Putamen (tissue), 1 donor: ENCODE data around the gene MTARC2.
A peak's percentile ranks its signal among the peaks of the same experiment; 100 is the strongest.
"Not testable (repeated sequence)": the region's sequence is repeated elsewhere in the genome, so short reads cannot be mapped to it uniquely, and the experiment has no call there.

Experiments
- DNase-seq: peaks from one replicate; pipeline ENCODE4 v3.0.0-alpha.2; 2016; ENCODE audit warnings: low spot score

MTARC2 gene

DNA sequence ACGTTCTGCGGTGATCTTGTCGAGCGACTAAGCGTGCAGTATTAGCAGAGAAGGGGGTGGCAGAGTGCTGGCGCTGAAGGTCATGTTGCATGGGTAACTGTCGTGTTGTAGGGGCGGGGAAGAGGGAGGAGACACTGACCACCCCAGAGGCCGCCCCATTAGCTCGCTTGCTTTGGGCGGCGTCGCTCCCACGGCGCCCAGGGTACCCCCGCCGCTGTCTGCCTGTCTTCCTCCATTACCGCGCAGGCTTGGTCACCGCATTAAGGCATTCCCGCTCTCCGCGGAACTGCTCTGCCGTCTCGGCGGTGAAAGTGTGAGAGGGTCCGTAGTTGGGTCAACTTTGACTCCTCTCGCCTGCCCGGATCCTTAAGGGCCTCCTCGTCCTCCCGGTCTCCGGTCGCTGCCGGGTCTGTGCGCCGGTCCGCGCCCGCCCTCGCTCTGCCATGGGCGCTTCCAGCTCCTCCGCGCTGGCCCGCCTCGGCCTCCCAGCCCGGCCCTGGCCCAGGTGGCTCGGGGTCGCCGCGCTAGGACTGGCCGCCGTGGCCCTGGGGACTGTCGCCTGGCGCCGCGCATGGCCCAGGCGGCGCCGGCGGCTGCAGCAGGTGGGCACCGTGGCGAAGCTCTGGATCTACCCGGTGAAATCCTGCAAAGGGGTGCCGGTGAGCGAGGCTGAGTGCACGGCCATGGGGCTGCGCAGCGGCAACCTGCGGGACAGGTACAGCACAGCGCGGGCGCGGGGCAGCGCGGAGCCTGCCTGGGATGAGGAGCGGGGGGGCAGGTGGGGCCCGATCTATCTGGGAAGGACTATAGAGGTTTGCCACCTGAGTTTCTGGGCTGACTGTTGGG, at the start of gene MTARC2:
Gene MTARC2, plus strand, starts transcription at position 234 of the 846 bp plus-strand sequence. Its CDS starts 210 bp downstream, at position 444.
- DNase-seq: peak; percentile 13

DNA sequence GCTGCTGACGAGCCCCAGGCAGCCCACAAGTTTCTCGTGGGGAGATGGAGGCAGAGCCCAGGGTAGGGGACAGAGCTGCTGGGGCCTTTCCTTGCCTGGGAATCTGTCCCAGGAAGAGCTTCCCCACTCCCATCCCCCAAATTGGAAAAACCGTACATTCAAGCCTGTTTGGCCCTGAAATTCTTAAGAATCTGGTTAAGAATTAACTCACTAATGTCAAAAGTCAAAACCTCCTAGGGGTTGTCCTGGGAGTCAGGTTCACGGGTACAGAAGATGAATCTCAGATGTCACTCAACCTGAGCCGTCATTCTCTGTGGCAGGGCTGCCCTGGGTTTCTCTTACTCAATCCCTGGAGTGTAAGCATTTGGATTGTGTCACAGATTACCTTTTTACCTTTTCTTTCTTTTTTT, 49.5 kb upstream of the MTARC2 start:
- DNase-seq: no peak

DNA sequence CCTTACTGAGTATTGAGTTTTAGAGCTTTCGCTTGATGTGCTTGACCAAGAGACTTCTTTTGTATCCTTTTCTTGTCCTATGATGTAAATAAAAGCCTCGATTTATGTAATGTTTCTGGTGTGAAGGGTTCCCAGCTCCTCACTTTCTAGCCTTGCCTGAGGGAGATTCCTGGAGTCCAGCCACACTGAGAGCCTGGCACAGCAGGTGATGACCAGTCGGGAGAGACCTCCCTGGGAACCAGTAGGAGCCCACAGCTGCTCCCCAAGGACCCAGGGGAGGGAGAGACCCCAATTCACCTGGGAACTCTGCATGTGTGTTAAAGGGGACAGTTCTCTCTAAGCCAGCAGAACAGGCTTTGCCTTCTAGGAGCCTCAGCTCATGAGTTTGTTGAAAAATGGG, 49.1 kb upstream of the MTARC2 start:
- DNase-seq: no peak

DNA sequence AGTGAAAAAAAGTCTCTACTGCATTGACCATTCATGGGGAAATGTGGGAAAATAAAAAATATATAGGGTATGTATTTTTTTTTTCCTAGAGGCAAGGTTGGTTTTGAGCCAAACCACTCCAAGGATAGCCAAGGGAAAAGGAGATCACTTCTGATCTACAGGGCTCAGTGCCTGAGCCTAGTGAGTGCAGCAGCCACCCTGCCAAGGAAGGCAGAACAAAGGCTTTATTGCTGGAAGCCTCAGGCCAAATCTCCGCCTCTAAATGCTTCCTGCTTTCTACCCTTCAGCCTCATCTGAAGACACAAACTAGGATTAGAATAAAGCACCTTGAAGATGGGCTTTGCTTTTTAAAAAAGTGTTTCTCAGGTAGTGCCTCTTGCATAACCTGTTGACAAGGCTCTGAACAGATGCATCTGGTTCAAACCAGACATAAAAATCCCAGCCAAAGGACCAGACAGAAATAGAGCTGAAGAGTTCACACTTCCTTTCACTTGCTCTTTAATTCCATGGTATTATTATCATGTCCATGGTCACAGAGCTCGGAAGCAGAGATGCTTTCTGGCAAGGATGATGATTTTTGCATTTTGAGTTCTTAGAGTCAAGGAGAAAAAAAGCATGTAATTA, 47.5 kb upstream of the MTARC2 start:
- no peak for DNase-seq

DNA sequence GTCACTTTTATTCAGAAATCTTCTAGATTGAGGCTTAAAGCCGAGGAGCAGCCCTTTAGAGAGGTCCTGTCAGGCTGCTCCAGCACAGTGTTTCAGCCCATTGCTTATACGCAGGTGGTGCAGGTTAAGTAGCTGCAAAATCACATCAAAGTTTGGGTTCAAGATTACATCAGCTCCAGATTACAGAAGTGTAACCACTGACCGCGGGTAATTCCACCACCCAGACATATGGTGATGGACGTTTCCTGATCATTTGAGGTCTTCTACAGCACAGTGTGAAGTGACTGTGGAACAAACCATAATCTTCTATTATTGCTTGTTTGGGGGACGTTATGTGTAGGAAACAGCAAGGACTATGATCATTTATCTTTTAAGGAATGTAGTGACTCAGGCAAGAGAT, 46.1 kb upstream of the MTARC2 start:
- no peak for DNase-seq

DNA sequence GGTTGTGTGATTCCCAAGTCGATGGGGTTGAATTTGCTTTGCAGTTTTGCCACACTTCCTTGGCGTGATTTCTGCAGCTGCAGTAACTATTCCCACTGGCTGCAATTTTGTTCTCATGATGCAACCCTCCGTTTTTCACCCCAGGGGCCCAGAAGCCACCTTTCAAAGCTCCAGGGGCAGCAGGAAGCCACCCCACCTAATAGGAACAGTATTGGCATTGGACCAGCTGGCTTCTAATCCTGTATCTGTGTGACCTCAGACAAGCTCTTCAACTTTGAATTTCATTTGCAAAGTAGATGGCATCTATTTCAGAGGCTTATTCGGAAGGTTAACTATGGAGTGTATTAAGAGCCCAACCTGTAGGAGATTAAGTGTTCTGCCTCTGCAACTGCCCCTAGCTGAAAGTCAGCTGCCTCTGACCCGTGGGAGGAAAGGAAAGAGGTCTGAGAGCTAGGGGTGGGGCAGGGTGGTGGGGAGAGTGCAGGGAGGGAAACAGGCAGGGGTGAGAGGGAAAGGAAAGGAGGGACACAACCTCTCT, 45.3 kb upstream of the MTARC2 start:
- no peak for DNase-seq

DNA sequence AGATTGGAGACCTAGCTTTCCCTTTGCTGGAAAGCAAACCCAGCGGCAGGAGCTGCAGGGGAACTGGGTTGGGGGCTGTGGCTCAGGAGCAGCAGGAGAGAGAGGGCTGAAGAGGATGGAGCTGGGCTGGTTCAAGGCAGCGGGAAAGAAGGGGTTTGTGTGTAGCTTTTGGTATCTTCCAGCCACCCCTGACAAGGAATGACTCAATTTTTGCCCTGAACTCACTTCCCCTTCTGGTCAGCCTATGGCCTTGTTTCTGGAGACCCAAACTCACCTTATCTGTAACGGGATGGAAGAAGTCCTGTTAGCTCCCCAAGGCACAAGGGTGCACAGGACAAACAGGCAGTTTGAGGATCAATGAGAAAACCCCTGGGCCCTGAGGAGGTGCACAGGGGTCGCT, 44.8 kb upstream of the MTARC2 start:
- no peak for DNase-seq

DNA sequence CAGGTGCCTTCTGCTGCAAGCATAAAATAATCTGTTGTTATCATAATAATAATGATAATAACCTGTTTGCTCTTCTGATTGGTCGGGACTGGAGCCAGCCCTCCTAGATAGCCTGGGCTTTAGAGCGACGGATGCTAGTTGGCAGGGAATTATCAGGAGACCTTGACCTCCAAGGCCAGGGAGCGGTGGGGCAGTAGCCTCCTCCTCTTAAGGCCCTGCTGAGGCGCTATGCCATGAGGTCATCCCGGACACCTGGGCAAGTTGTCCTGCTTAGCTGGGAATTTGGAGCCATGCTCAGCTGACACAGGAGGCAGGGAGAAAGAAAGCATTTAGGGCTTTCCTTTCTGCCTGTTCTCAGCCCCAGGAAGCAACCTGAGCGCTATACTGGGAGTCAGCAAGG, 42.3 kb upstream of the MTARC2 start:
- no peak for DNase-seq

DNA sequence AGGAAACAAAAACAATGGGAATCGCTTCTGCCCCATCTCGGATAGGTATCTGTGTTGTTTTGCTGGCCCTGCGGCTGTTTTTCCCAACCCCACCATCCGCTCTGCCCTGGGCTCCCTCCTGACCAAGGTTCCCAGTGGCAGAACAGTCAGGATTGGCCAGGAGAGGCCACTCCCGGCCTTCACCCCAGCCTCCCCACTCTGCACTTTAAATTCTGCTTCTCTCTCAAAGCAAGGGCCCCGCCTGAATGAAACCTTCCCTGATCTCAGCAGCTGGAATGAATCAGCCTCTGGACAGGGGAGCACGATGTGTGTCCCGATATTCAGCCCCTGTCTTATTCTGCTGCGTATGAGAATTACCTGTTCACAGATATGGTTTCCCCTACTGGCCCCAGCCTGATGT, 41.6 kb upstream of the MTARC2 start:
- no peak for DNase-seq

DNA sequence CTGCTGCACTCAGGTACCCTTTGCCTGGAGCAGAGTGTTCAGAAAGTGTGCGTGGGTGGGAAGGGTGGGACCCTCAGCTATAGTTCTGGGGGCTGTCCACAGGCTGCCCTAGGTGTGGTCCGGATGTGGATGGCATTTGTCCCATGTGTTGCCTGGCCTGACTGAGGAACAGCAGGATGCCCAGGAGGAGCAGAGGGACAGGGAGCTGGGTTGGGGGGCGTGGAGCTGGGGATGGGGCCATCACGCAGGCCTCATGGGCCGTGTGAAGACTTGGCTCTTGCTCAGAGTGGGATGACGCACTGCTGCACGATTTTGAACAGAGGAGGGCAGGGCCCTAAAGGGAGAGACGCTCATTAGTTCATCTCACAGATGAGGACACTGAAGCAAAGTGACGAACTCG, 41.0 kb upstream of the MTARC2 start:
- no peak for DNase-seq

DNA sequence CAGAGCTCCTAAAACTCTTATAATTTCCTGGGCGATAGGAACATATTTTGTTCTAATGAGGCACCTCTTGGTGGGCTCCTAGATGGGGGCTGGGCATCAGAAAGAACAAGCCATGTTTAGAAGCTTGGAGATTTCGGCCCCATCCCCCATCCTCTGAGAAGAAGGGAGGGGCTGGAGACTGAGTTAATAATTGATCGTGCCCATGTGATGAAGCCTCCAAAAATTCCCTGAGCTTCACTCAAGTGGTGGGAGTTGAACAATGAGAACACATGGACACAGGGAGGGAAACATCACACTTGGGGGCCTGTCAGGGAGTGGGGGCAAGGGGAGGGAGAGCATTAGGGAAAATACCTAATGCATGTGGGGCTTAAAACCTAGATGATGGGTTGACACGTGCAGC, 39.9 kb upstream of the MTARC2 start:
- no peak for DNase-seq

DNA sequence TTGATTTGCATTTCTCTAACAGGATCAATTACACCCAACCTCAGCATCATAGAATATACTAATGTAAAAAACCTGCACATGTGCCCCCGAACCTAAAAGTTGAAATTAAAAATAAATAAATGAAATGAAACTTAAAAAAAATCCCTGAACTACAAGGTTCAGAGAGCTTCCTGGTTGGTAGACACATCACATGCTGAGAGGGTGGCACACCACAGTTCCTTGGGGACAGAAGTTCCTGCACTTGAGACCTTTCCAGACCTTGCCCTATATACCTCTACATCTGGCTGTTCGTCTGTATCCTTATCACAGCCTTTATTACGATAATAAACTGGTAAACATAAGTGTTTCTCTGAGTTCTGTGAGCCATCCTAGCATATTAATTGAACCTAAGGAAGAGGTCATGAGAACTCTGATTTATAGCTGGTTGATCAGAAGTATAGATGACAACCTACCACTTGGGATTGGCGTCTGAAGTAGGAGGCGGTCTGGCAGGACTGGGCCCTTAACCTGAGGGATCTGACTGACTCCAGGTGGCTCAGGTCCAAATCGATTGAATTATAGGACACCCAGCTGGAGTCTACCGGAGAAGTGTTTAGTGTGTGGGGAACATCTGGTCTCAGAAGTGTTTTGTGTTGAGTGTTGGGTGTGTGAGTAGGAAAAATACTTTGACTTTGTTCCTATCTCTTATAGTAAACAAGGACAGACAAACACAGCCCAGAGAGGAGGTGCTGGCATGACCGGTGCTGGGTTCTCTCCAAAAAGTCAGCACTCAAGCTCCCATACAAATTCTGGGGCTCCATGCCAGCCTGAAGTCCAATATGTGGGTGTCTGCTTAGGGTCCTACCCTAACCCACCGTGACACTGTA, 39.0 kb upstream of the MTARC2 start:
- no peak for DNase-seq

DNA sequence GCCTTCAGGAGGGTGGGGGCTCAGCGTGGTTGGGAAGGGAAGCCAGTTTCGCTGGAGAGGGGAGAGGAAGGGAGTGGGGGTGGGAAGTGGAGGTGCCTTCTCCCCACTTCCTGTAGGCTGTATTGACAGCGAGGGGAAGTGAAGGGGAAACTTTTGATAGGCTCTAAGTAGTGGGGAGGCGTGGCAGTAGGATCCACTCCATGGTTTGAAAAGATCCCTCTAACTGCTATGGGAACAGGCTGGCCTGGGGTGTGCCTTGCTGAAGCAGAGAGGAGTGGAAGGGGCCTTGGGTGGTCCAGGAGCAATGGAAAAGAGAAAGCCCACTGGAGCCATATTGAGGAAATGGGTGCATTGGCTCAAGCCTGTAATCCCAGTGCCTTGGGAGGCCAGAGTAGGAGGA, 37.8 kb upstream of the MTARC2 start:
- DNase-seq: no peak

DNA sequence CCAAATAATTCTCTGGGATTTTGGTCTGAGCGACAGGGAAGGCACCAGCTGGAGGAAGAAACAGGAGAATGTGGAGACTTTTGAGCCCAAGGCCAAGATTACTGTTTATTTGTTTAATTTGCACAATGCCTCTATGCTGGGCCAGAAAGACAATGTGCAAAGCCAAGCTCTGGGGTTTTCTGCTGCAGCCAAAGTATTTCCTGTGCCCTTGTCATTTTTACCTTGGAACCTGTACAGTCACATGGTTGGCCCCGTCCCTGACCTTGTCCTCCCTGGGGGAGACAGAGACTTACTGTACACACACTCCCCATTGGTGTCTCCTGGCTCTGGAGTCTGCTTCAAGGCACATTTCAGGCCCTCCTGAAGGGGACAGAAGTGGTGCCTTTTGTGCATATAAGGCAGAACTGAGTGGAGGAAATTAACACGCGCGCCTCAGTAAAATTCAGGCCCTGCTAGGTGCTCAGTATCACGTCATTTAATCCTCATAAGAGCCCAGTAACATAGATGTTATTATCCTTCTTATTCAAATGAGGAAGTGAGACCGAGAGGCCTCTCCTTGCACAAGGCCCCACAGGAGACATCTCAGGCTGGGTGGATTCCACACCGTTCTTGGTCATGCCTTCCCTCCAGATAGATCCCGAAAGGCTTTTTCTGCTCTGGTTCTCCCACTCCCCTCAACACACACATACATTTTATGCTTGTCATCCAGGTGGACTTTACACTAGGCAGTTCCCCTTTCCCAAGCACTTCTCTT, 36.9 kb upstream of the MTARC2 start:
- no peak for DNase-seq

DNA sequence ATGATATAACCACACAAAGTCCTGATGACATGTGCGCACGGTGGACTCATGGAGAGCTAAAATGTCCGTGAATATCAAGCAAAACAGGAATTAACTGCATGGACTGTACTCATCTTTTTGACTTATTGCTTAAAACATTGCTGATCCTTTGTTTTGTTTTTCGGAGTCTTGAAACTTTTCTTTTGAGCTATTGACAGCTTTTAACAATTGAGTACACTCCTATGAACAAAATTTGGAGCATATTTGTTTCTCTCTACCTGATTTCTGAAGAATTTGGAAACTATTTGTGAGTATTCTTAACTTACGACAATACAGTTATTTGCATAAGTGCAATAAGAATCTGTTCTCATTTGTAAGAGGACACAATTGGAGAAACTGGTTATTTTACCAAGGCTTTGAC, 32.1 kb upstream of the MTARC2 start:
- not testable (repeated sequence) for DNase-seq

DNA sequence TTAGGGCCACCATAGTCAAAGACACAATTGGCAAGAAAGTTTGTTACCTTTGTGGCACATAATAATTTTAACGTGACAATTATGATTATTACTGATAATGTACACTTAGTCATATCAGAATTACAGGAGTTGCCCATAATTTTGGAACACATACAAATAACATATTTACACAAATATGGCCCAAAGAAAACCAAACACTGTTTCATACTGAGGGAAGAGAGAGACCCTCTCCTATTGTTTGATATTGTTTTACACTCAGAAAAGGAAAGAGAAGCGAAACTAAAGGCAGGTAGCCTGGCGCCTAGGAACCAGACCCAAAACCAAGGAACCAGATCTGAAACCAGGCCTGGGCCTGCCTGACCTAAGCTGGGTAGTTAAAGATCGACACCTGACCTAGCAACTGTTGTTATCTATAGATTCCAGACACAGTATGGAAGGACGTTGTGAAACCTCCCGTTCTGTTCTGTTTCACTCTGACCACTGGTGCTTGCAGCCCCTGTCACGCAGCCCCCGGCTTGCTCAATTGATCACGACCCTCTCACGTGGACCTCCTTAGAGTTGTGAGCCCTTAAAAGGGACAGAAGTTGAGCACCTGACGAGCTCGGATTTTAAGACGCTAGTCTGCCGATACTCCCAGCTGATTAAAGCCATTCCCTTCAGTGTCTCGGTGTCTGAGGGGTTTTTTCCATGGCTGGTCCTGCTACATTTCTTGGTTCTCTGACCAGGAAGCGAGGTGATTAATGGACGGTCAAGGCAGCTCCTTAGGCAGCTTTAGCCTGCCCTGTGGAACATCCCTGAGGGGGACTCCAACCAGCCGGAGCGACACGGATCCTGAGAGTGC, 30.1 kb upstream of the MTARC2 start:
- DNase-seq: no peak

DNA sequence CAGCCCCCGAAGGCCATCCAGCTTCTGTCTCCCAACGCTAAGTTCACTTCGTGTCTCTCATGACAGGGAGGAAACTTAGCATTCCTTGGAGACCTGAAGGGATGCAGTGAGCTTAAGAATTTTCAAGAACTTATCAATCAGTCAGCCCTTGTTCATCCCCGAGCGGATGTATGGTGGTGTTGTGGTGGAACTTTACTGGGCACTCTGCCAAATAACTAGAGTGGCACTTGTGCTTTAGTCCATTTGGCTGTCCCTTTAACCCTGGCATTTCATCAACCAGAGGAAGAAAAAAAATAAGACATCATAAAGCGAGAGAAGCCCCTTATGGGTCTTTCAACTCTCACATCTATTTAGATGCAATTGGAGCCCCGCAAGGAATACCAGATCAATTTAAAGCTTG, 26.9 kb upstream of the MTARC2 start:
- not testable (repeated sequence) for DNase-seq

DNA sequence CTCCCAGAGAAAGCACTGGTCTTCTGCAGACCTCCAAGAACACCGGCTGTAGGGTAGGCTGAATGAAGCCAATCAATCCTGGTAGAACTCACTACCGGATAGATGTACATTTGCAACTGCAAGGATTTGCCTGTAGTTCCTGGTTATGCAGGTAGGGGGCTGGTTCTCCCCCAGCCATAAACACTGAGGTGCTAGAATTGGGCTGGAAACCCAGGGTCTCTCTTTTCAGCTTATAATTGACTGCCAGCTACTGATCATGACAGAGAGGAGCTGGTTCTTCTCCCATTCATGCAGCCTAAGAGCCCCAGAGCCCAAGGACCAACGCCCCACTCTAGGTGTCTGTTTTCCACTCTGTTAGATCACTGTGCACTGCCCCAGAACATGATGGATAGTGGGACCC, 21.5 kb upstream of the MTARC2 start:
- no peak for DNase-seq

DNA sequence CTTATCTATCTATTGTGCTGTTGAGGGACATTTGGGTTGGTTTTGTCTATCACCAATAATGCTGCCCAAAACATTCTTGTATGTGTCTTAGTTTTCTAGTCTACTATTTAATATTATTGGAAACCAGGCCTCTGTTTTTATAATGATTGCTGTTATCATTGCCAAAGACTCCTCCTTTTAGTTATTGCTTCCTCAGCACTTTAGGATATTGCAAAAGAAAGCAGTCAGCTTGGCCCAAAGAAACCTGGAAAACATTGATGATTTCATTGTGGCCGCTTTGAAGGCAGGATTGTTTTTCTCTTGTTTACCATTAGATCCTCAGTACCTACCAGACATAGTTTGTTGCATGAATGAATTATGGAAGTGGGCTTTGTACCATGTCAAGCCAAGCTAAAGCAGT, 20.6 kb upstream of the MTARC2 start:
- DNase-seq: no peak

DNA sequence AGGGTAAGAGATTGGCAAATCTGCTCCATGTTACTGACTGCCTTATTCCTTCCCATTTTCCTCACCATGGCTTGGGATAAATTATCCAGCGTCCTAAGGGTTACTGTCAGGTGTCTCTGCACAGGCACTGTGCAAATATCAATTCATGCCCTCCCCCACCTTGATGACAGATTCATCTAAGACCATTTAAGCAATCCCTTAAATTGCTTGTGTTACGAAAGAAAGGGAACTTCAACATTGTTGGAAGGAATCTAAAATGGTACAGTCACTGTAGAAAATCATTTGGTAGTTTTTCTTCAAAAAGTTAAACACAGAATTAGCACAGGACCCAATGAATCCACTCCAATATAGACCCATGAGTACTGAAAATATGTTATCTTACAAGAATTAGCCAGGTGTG, 17.6 kb upstream of the MTARC2 start:
- DNase-seq: no peak

DNA sequence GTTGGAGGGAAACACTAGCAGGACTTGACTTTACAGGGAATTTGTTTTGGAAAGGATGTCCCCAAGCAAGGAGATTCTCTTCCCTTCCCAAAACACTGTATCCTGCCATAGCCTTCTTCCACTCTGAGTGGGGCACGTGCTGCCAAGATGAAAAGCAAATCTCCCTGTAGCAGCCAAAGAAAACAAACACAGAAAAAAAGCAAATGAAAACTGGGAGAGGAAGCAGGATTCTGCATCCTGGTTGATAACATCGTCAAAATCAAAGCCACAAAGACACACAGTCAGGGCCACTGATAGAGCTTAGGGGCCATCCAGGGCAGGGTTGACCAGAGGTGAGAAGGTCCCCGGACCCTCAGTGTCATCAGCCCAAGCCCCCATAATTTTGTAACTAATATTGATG, 16.0 kb upstream of the MTARC2 start:
- no peak for DNase-seq
